HEK293 (cell line): Measurements from ENCODE around the gene CTNNA2.

Experiments
- KLF10 ChIP-seq: fragments of 450-650 bp; IDR thresholded peaks from 2 replicates; pipeline ENCODE4 v1.5.1; 2018; ENCODE audit warnings: missing biosample characterization, mild to moderate bottlenecking, missing genetic modification characterization
- ZNF211 ChIP-seq: fragments of 450-650 bp; formaldehyde crosslinking; IDR thresholded peaks from 2 replicates; pipeline ENCODE4 v1.5.1; 2016; ENCODE audit warnings: low read depth, missing biosample characterization, missing genetic modification characterization
- ZNF670 ChIP-seq: fragments of 450-650 bp; formaldehyde crosslinking; IDR thresholded peaks from 2 replicates; pipeline ENCODE4 v1.5.1; 2016; ENCODE audit warnings: missing biosample characterization, missing genetic modification characterization, low read depth

DNA sequence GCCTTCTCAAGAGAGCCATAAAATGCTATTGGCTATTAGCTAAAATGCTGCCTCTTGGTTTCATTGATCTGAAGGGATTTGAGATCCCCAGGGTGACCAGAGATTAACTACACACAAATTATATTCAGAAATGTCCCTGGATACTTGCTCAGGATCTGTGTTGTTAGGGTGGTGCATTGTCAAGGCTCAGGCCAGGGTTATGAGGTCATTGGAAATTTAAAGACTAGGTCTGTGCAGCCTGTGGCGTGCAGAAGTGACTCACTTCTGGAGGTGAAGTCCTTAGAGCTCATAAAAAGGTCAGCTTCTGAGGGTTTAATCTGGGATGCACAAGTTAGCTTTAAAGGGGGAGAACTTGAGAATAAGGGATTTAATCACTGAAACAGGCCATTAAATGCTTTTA lies 768.2 kb downstream of the CTNNA2 start:
- TF ChIP-seq ZNF211 (tag by site-specific recombination): no peak
- TF ChIP-seq ZNF670: no peak
- TF ChIP-seq KLF10 (tag by site-specific recombination): no peak
